Renal pelvis (tissue), 4 donors: Measurements from ENCODE around the gene AAMDC. TPM values are rescaled to one million over a fixed set of nuclear protein-coding genes. Genes with fewer than 3 reads are reported as not detected.
A peak's percentile ranks its signal among the peaks of the same experiment; 100 is the strongest.
"Not testable (repeated sequence)": the region's sequence is repeated elsewhere in the genome, so short reads cannot be mapped to it uniquely, and the experiment has no call there.

ENCODE experiments used
- DNase-seq: peaks from one replicate; pipeline ENCODE4 v3.0.0-alpha.2; 2013
- polyA plus RNA-seq, 3 donors: library from polyadenylated mRNA; unstranded; fragments of 120-200 nt; gene quantifications; one replicate each; pipeline ENCODE4 v1.2.1, GENCODE V29; 2013; ENCODE audit not compliant: insufficient read length in 3 of 3

AAMDC gene
- polyA plus RNA-seq, 3 donors, result 47.1 to 54.6 (median 47.9) TPM

- no peak for DNase-seq
Measured at GRCh38 chr11:77806993-77807392, 14.0 kb upstream of the AAMDC start.

DNA sequence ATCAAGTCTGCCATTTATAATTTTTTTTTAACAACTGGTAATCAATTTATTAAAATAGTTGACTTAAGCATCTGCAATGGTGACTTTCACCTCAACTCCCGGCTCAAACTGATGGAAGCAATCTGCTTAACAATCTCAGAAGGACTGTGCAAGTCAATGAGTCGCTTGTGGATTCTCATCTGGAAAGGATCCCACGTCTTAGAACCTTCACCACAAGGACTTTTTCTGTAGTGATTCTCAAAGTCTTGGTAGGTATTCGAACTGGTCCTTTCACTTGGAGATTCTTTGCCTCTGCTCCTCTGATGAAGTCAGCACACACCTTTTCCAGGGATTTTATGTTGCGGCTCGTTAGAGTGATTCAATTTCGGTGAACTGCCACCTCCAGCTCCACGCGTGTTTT, 7.7 kb upstream of the AAMDC start:
- DNase-seq, result no peak

GRCh38 chr11:77814848-77815247, 6.1 kb upstream of the AAMDC start:
- DNase-seq, result no peak

DNA sequence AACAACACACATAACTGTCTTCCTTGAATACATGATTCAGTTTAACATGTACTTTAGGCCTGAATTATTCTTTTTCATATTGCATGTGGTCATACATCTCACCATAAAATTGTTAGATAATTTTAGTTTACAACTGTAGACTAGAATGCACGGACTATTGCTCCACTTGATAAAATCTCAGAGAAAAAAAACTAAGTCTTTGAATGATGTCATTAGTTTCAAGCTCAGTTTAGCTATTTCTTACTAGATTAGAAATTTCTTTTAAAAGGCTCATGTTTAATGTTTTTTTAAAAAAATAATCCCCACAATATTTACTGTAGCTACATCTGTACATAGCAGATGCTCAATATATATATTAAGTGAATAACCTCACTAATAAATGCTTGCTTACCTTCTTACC, 5.5 kb upstream of the AAMDC start:
- no peak for DNase-seq

DNA sequence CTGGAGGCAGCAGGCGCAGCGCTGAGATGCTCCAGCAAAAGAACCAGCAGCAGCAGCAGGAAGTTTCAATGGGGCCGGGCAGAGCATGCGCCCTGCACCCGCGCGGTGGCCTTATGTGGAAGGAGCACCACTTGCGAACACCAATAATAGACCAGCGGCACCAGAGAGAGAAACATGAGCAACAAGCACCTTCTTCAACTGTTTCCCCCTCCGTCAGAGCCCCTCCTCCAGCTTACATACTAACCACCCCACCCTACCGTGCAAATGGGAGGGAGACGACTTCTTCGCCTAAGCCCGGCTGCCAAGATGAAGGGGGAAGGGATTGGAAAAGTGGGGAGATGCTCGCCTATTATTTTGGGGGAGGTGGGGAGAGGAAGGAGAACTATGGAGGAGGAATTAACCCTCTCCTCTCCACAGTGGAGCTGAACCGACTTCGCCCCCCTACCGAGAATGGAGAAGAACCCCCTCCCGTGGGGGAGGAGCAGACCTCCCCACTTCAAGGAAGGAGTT, 1.5 kb upstream of the AAMDC start:
- DNase-seq, result peak; percentile 81

DNA sequence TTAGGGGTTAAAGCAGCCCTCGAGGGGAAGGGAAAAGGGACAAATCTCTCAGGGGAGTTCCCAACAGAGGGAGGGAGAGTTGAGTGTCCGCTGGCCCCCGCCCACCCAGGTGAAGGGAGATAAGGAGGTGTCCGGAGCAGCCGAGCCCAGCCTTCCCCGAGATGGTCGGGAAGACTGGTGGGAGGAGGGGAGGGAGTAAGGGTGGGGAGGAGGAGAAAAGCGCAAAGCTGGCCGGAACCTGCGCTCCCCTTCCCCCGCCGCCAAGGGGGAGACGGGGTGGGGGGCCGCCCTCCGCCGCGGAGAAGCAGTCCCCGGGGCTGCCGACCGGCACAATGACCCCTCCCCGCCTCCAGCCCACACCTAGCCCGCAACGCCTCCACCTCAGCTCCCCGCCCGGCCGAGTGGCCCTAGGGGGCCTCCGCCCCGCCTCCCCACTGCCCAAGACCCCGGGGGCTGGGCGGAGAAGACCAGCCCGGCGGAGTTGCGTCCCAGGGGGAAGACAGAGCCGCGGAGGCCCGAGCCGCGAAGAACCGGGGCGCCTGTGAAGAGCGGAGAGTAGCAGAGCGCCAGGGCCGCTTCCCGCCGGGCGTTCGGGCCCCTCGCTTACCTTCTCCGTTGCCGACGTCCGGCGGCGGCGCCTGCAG, 901 bp upstream of the AAMDC start:
- DNase-seq, result peak; percentile 56

DNA sequence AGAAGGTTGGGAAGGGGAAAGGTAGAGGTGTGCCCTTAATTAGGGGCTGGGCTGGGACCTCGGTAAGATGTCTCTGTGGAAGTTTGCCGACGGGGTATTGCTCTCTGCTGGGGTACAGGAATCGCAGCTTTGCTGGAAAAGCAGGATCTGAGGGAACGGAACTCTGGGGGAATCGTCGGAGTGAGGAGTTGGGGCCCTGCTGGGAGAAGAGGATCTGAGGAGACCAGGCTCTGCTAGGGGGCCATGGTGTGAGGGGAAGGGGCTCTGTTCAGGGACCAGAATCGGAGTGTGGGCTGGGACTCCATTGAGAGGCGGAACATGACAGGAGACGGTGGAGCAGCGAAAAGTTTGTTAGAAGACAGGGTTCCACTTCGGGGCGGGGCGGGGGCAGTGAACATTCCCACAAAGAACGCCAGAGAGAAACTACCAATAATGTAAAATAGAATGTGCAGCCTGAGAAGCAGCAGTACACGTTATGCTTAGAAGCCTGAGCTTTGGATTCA, 456 bp downstream of the AAMDC start:
- peak; percentile 34 for DNase-seq

DNA sequence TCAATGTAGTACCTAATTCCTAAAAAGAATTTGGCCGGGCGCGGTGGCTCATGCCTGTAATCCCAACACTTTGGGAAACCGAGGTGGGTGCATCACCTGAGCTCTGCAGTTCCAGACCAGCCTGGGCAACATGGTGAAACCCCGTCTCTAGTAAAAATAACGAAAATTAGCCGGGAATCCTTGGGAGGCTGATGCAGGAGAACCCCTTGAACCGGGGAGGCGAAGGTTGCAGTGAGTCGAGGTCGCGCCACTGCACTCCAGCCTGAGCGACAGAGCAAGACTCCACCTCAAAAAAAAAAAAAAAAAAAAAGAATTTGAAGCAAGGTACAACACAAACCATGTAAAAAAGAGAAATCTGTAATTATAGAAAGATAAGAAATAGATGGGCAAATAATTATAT, 1.2 kb downstream of the AAMDC start:
- not testable (repeated sequence) for DNase-seq

DNA sequence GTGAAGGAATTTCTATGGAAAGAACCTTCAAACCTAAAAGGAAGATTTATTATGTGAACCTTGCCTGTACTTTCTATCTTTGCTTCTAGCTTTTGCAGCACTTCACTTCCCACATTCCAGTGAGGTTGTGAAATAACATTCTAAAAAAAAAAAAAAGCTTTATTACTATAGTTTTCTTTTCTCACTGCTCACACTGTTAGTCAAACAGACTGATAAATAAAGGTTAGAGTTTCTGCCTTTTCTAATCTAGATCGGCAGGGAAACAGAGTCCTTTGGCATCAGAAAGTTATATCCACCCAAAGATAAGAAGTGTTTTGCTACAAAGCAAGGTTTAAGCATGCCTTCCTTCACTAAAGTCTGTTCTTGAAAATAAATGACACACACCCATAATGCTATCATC, 2.8 kb downstream of the AAMDC start:
- no peak for DNase-seq

DNA sequence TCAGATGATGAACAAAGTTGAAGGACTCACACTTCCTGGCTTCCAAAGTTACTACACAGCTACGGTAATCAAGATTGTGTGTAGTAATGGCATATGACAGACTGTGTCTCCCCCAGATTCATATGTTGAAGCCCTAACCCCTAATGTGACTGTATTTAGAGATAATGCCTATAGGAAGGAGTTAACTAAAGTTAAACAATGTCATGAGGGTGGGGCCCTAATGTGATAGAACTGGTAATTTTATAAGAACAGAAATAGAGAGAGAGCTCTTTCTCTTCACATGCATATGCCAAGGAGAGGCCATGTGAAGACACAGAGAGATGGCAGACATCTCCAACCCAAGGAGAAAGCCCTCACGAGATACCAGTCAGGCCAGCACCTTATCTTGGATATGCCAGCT, 8.0 kb downstream of the AAMDC start:
- no peak for DNase-seq

DNA sequence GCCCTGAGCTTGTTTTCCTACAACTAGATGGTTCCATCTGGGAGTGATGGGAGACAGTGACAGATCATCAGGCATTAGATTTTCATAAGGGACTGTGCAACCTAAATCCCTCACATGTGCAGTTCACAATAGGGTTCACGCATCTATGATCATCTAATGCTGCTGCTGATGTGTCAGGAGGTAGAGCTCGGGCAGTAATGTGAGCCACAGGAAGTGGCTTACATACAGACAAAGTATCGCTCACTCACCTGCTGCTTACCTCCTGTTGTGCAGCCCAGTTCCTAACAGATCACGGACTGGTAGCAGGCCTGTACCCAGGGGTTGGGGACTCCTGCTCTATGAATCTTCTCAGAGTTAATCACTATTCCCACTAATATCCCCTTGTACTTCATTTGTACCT, 12.4 kb downstream of the AAMDC start:
- no peak for DNase-seq

DNA sequence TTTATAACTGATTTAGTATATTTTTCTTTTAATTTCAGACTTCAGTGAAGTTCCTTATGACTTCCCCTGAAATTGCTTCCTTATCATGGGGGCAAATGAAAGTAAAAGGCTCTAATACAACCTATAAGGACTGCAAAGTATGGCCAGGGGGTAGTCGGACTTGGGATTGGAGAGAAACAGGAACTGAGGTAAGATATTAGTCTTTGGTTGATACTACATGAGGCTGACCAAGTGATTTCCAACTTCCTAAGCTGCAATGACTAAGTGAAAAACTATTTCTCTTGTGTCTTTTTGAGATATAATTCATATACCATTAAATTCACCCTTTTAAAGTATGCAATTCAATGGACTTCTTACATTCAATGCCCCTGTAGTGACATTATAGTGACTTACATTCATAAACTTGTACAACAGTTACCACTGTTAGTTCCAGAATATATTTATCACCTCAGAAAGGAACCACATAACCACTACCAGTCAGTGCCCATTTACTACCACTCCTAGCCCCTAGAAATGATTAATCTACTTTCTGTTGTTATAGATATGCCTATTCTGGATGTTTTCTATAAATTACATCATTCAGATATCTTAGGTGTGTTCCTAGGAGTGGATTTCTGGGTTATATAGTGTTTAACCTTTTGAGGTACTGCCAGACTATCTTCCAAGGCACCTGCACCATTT, 21.6 kb downstream of the AAMDC start:
- DNase-seq, result no peak

DNA sequence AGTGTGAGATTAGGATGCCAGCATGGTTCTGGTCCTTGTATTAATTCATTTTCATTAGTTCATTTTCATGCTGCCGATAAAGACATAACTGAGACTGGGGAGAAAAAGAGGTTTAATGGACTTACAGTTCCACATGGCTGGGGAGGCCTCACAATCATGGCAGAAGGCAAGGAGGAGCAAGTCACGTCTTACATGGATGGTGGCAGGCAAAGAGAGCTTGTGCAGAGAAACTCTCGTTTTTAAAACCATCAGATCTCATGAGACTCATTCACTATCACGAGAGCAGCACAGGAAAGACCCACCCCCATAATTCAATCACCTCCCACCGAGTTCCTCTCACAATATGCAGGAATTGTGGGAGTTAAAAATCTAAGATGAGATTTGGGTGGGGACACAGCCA, 22.8 kb downstream of the AAMDC start:
- DNase-seq, result not testable (repeated sequence)

- no peak for DNase-seq
Measured at GRCh38 chr11:77851503-77851902, 30.6 kb downstream of the AAMDC start.

DNA sequence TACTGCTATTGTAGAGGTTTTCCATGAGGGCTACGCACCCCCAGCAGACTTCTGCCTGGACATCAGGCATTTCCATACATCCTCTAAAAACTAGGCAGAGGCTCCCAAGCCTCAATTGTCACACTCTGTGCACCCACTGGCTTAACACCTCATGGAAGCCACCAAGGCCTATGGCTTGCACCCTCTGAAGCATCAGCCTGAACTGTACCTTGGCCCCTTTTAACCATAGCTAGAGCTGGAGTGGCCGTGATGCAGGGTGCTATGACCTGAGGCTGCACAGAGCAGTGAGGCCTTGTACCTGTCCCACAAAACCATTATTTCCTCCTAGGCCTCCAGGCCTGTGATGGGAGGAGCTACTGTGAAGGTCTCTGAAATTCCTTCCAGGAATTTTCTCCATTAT, 33.9 kb downstream of the AAMDC start:
- DNase-seq, result no peak

DNA sequence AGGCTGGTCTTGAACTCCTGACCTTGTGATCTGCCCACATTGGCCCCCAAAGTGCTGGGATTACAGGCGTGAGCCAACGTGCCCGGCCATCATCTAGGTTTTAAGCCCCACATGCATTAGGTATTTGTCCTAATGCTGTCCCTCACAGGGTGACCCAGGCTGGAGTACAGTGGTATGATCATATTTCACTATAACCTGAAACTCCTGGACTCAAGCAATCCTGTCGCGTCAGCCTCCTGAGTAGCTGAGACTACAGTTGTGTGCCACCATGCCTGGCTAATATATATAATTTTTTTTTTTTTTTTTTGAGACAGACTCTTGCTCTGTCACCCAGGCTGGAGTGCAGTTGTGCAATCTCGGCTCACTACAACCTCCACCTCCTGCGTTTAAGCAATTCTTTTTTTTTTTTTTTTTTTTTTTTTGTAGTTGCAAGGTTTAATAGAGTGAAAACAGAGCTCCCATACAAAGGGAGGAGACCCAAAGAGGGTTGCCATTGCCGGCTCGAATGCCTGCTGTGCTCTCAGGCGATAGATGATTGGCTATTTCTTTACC, 37.0 kb downstream of the AAMDC start:
- DNase-seq, result not testable (repeated sequence)

- DNase-seq, result not testable (repeated sequence)
Measured at GRCh38 chr11:77861444-77861843, 40.5 kb downstream of the AAMDC start.

GRCh38 chr11:77865805-77866204, 44.9 kb downstream of the AAMDC start:
- no peak for DNase-seq

DNA sequence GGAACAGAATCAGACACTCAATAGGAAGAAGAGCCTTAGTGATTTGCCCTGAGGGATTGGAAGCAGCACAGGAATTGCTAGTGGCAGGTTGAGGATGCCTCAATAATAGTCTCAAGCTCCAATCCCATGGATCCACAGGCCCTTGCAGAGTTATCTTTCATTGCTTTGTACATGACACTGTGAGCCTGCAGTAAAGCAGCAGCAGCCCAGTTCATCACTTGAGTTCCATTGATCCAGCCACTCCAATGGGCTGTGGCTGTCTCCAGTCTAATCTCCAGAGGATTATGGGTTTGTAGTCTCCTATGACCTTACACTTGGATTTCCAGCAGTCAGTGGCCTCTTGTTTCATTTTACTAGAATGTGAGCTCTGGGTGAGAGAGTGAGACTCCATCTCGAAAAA, 45.4 kb downstream of the AAMDC start:
- no peak for DNase-seq

DNA sequence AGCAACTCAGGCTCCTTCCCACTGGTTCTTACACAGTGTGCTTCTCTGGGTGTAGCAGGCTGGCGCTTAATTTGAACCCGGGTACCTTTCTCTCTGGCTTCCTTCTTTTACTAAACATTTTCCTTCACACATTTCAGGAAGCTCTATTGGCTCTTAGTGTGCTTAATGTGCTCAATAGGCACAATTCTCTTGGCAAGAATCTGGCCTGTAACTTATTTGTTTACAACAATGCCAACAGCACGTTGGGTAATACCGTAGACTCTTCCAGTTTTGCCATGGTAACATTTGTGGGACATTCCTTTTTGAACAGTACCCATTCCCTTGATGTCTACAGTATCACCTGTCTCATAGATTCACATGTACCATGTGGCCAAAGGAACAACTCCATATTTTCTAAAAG, 47.8 kb downstream of the AAMDC start:
- DNase-seq, result no peak

DNA sequence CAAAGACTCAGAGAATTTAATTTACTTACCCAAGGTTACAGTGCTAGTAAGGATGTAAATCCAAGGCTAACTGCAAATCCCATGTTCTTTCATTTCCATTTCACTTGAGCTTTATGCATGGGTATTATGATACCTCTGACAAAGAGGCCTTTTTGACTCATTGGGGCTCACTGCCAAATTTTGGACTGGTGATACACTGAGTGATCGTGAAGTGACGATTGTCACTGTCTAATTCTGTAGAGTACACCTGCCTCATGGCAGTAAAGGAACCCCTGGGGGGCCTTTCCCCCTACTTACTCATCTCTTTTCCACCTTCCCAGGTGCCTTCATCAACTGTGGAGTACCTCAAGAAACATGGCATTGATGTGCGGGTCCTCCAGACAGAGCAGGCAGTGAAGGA, 50.9 kb downstream of the AAMDC start:
- DNase-seq, result no peak

- DNase-seq, result no peak
Measured at GRCh38 chr11:77873345-77873744, 52.4 kb downstream of the AAMDC start.

GRCh38 chr11:77874206-77874605, 53.3 kb downstream of the AAMDC start:
- DNase-seq, result no peak
